Activated B cell treated with CpG ODN at 0.5 μM for 24 hours (primary cell): ENCODE data around the gene OR5H1. TPM values are rescaled to one million over a fixed set of nuclear protein-coding genes. Genes with fewer than 3 reads are reported as not detected.

Experiments
- ATAC-seq: fragments of 200-7000 bp; cut with Tn5 transposase; one replicate; pipeline ENCODE4 v1.10.0; 2021; ENCODE audit warnings: low read depth, mild to moderate bottlenecking, moderate library complexity
- CTCF ChIA-PET: fragments of 350-600 bp; sonication (Branson Sonifier 250); formaldehyde crosslinking; loops from one replicate; lab custom pipeline; 2021; ENCODE audit warnings: antibody characterized with exemption; lab: Charles Lee
- POLR2A ChIA-PET: fragments of 350-600 bp; sonication (Branson Sonifier 250); formaldehyde crosslinking; loops from one replicate; lab custom pipeline; 2021; ENCODE audit warnings: antibody characterized with exemption; lab: Charles Lee
- DNase-seq: peaks from one replicate; pipeline ENCODE4 v3.0.0; 2022
- H3K27ac Mint-ChIP-seq: one replicate; pipeline ENCODE4 v1.8.0; 2020; ENCODE audit warnings: mixed read lengths
- H3K27me3 Mint-ChIP-seq: one replicate; pipeline ENCODE4 v1.8.0; 2021; ENCODE audit warnings: mixed read lengths
- H3K36me3 Mint-ChIP-seq: one replicate; pipeline ENCODE4 v1.8.0; 2021; ENCODE audit warnings: low read depth, mixed read lengths
- H3K4me1 Mint-ChIP-seq: one replicate; pipeline ENCODE4 v1.8.0; 2021; ENCODE audit warnings: mixed read lengths
- H3K4me3 Mint-ChIP-seq: one replicate; pipeline ENCODE4 v1.8.0; 2020; ENCODE audit warnings: mild to moderate bottlenecking, mixed read lengths
- H3K9me3 Mint-ChIP-seq: one replicate; pipeline ENCODE4 v1.8.0; 2020; ENCODE audit warnings: mixed read lengths
- intact Hi-C: fragments of 100-400 bp; cut with micrococcal nuclease; formaldehyde crosslinking; loops from one replicate; pipeline ENCODE4 v1.15.1; 2024
- total RNA-seq: library from RNA; stranded (reverse); gene quantifications from 2 replicates; pipeline ENCODE4 v1.2.3, GENCODE V29; 2022
- TF ChIP-seq, protein P1 (sequence below): fragments of 200-600 bp; IDR thresholded peaks from one replicate; pipeline ENCODE4 v1.8.0; 2022; ENCODE audit warnings: antibody characterized with exemption, mild to moderate bottlenecking

OR5H1 gene
- not detected in 2 replicates for total RNA-seq

DNA sequence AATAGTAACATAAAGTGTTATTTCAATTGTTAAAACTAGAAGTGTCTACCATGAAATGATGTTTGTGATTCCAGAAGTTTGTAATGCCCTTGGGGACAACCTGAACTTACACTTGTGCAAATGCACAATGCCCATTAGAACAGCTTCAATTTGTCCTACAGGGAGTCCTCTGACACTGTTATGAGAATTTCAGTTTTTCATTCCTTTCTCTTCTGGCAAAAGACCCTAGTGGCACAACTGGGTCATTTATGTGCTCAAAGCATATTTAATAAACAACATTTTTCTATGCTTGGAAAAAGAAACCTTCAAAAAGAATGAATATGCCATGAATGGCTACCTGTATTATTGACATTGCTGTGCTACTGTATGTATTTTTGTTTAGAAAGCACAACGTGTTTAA is at the start of gene OR5H1:
OR5H1 (plus strand) TSS at position 301 of the 400 bp plus-strand sequence. CDS start 1,977 bp downstream, outside the sequence.
- TF ChIP-seq, protein P1, sequence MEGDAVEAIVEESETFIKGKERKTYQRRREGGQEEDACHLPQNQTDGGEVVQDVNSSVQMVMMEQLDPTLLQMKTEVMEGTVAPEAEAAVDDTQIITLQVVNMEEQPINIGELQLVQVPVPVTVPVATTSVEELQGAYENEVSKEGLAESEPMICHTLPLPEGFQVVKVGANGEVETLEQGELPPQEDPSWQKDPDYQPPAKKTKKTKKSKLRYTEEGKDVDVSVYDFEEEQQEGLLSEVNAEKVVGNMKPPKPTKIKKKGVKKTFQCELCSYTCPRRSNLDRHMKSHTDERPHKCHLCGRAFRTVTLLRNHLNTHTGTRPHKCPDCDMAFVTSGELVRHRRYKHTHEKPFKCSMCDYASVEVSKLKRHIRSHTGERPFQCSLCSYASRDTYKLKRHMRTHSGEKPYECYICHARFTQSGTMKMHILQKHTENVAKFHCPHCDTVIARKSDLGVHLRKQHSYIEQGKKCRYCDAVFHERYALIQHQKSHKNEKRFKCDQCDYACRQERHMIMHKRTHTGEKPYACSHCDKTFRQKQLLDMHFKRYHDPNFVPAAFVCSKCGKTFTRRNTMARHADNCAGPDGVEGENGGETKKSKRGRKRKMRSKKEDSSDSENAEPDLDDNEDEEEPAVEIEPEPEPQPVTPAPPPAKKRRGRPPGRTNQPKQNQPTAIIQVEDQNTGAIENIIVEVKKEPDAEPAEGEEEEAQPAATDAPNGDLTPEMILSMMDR, result no peak
- intact Hi-C loops, result no loop called here
- H3K4me1 Mint-ChIP-seq, result no peaks in the 10 kb centered on the region
- DNase-seq (no peak), ATAC-seq (no peak)
- no peaks in the 10 kb centered on the region for H3K27me3 Mint-ChIP-seq
- H3K27ac Mint-ChIP-seq, result no peak within 1 kb of the TSS
- ChIA-PET POLR2A (no interaction called here), CTCF (no interaction called here)
- no peaks in the 10 kb centered on the region for H3K36me3 Mint-ChIP-seq
- peaks cover 4% of the 10 kb centered on the region for H3K9me3 Mint-ChIP-seq
- H3K4me3 Mint-ChIP-seq, result no peak within 1 kb of the TSS

DNA sequence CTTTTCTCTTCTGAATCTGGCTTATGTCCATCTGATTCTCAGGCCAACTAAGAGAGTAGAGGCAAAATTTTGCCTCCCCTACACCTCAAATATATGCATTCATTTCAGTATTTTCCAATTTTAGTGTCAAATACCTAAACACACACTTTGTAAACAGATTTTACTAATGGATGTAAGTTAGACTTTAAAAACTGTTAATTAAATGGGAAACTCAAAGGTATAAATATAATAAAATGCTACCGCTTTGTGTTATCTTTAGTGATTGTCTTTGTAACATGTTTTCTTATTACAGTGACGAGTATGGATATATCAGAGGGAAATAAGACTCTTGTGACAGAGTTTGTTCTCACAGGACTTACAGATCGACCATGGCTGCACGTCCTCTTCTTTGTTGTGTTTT is 43.6 kb upstream of the OR5H1 start, which contains the start of gene OR5AC2:
OR5AC2 (plus strand) TSS at position 301 of the 400 bp plus-strand sequence; CDS start at position 301, 0 bp downstream.
- no peak for ATAC-seq
- no peak within 1 kb of the TSS for H3K4me3 Mint-ChIP-seq
- no peak within 1 kb of the TSS for H3K27ac Mint-ChIP-seq
- H3K4me1 Mint-ChIP-seq, result no peaks in the 10 kb centered on the region
- peaks cover 3% of the 10 kb centered on the region for H3K9me3 Mint-ChIP-seq
- H3K27me3 Mint-ChIP-seq, result no peaks in the 10 kb centered on the region
- no peak for DNase-seq
- CTCF ChIA-PET, result no interaction called here
- no peaks in the 10 kb centered on the region for H3K36me3 Mint-ChIP-seq
- POLR2A ChIA-PET, result no interaction called here
- intact Hi-C loops, result no loop called here
- TF ChIP-seq, protein P1, result no peak

- no peaks in the 10 kb centered on the region for H3K4me1 Mint-ChIP-seq
- H3K27ac Mint-ChIP-seq, result no peak overlapping the region
- no peak for DNase-seq
- H3K4me3 Mint-ChIP-seq, result no peak overlapping the region
- no peaks in the 10 kb centered on the region for H3K27me3 Mint-ChIP-seq
- intact Hi-C loops, result no loop called here
- no peaks in the 10 kb centered on the region for H3K36me3 Mint-ChIP-seq
- TF ChIP-seq, protein P1, result no peak
- ChIA-PET CTCF (interaction anchor here (1.0 kb wide), 1 partner anchor 57 kb away, joined by 3 read pairs; no protein-coding TSS in a partner anchor), POLR2A (no interaction called here)
- no peaks in the 10 kb centered on the region for H3K9me3 Mint-ChIP-seq
- no peak for ATAC-seq
Observed at GRCh38 chr3:98095882-98096281, 34.6 kb upstream of the OR5H1 start.

- no peak overlapping the region for H3K27ac Mint-ChIP-seq
- no peak overlapping the region for H3K4me3 Mint-ChIP-seq
- no peaks in the 10 kb centered on the region for H3K36me3 Mint-ChIP-seq
- no peaks in the 10 kb centered on the region for H3K27me3 Mint-ChIP-seq
- ATAC-seq, result no peak
- DNase-seq, result no peak
- no peaks in the 10 kb centered on the region for H3K9me3 Mint-ChIP-seq
- no peaks in the 10 kb centered on the region for H3K4me1 Mint-ChIP-seq
- intact Hi-C loops, result no loop called here
- TF ChIP-seq, protein P1, result no peak
- CTCF ChIA-PET, result no interaction called here
- POLR2A ChIA-PET, result no interaction called here
Observed at GRCh38 chr3:98099848-98100247, 30.7 kb upstream of the OR5H1 start.

GRCh38 chr3:98108162-98108561 is 22.4 kb upstream of the OR5H1 start:
- no peaks in the 10 kb centered on the region for H3K4me1 Mint-ChIP-seq
- H3K27ac Mint-ChIP-seq, result no peak overlapping the region
- H3K9me3 Mint-ChIP-seq, result peaks cover 6% of the 10 kb centered on the region
- TF ChIP-seq, protein P1, result no peak
- DNase-seq (no peak), ATAC-seq (no peak)
- H3K36me3 Mint-ChIP-seq, result no peaks in the 10 kb centered on the region
- intact Hi-C loops, result no loop called here
- no peak overlapping the region for H3K4me3 Mint-ChIP-seq
- ChIA-PET POLR2A (no interaction called here), CTCF (no interaction called here)
- H3K27me3 Mint-ChIP-seq, result no peaks in the 10 kb centered on the region
